ENCODE results near the gene OLFML2B.

- TF ChIP-seq, protein P1, sequence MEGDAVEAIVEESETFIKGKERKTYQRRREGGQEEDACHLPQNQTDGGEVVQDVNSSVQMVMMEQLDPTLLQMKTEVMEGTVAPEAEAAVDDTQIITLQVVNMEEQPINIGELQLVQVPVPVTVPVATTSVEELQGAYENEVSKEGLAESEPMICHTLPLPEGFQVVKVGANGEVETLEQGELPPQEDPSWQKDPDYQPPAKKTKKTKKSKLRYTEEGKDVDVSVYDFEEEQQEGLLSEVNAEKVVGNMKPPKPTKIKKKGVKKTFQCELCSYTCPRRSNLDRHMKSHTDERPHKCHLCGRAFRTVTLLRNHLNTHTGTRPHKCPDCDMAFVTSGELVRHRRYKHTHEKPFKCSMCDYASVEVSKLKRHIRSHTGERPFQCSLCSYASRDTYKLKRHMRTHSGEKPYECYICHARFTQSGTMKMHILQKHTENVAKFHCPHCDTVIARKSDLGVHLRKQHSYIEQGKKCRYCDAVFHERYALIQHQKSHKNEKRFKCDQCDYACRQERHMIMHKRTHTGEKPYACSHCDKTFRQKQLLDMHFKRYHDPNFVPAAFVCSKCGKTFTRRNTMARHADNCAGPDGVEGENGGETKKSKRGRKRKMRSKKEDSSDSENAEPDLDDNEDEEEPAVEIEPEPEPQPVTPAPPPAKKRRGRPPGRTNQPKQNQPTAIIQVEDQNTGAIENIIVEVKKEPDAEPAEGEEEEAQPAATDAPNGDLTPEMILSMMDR (conservative IDR thresholded peaks at IDR 0.05; ENCODE audit: low read length), result no peak
- no peak for TF ChIP-seq EZH2phosphoT487 (IDR thresholded peaks at IDR 0.05; ENCODE audit: borderline replicate concordance)
Observed at GRCh38 chr1:161946071-161946987, 77.3 kb downstream of the OLFML2B start.

Measured in Loucy (cell line).